IMR-90 (cell line): ENCODE results near the gene MAGI1.

ENCODE experiments used
- BHLHE40 ChIP-seq: fragments of 150-350 bp; IDR thresholded peaks from 2 replicates; pipeline ENCODE4 v1.6.1; 2016; ENCODE audit warnings: mild to moderate bottlenecking, low read depth, low read length
- CEBPB ChIP-seq: IDR thresholded peaks from 2 replicates; pipeline ENCODE4 v1.6.1; 2012; ENCODE audit warnings: low read depth, low read length, improper control_type of control experiment
- FOS ChIP-seq: fragments of 150-350 bp; IDR thresholded peaks from 2 replicates; pipeline ENCODE4 v1.6.1; 2016; ENCODE audit warnings: low read depth, low read length
- MAFK ChIP-seq: IDR thresholded peaks from 2 replicates; pipeline ENCODE4 v1.6.1; 2012; ENCODE audit warnings: low read depth, low read length, improper control_type of control experiment
- MXI1 ChIP-seq: IDR thresholded peaks from 2 replicates; pipeline ENCODE4 v1.6.1; 2012; ENCODE audit warnings: low read depth, mild to moderate bottlenecking, low read length, moderate library complexity, borderline replicate concordance
- NFE2L2 ChIP-seq: fragments of 150-350 bp; IDR thresholded peaks from 2 replicates; pipeline ENCODE4 v1.6.1; 2016; ENCODE audit warnings: low read depth, mild to moderate bottlenecking, low read length
- POLR2A ChIP-seq: IDR thresholded peaks from 2 replicates; pipeline ENCODE4 v1.6.1; 2012; ENCODE audit warnings: mild to moderate bottlenecking, low read depth, low read length
- RAD21 ChIP-seq: IDR thresholded peaks from 2 replicates; pipeline ENCODE4 v1.6.1; 2012; ENCODE audit warnings: low read length, improper control_type of control experiment
- RCOR1 ChIP-seq: IDR thresholded peaks from 2 replicates; pipeline ENCODE4 v1.6.1; 2012; ENCODE audit warnings: mild to moderate bottlenecking, low read length, improper control_type of control experiment; ENCODE audit not compliant: insufficient replicate concordance
- RFX5 ChIP-seq: IDR thresholded peaks from 2 replicates; pipeline ENCODE4 v1.8.0; 2012; ENCODE audit warnings: low read depth, mild to moderate bottlenecking, low read length, moderate library complexity
- SMC3 ChIP-seq: fragments of 150-350 bp; IDR thresholded peaks from 2 replicates; pipeline ENCODE4 v1.6.1; 2016; ENCODE audit warnings: low read depth, mild to moderate bottlenecking, antibody characterized with exemption, low read length, moderate library complexity
- USF2 ChIP-seq: fragments of 150-350 bp; IDR thresholded peaks from 2 replicates; pipeline ENCODE4 v1.6.1; 2017; ENCODE audit warnings: mild to moderate bottlenecking, antibody characterized with exemption, low read length, low read depth
- TF ChIP-seq, protein P1 (sequence below): conservative IDR thresholded peaks from 2 replicates; pipeline ENCODE4 v1.5.1; 2012; ENCODE audit warnings: mild to moderate bottlenecking, low read depth, low read length, improper control_type of control experiment
- TF ChIP-seq, protein P2 (sequence below): fragments of 150-350 bp; IDR thresholded peaks from 2 replicates; pipeline ENCODE4 v1.6.1; 2016; ENCODE audit warnings: low read depth, mild to moderate bottlenecking, low read length, moderate library complexity, borderline replicate concordance

- TF ChIP-seq, protein P1, sequence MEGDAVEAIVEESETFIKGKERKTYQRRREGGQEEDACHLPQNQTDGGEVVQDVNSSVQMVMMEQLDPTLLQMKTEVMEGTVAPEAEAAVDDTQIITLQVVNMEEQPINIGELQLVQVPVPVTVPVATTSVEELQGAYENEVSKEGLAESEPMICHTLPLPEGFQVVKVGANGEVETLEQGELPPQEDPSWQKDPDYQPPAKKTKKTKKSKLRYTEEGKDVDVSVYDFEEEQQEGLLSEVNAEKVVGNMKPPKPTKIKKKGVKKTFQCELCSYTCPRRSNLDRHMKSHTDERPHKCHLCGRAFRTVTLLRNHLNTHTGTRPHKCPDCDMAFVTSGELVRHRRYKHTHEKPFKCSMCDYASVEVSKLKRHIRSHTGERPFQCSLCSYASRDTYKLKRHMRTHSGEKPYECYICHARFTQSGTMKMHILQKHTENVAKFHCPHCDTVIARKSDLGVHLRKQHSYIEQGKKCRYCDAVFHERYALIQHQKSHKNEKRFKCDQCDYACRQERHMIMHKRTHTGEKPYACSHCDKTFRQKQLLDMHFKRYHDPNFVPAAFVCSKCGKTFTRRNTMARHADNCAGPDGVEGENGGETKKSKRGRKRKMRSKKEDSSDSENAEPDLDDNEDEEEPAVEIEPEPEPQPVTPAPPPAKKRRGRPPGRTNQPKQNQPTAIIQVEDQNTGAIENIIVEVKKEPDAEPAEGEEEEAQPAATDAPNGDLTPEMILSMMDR = no peak
- TF ChIP-seq FOS (no peak), POLR2A (no peak), MAFK (no peak), CEBPB (no peak), MXI1 (0 out of 2 replicates have a peak, but pooled peaks have one; percentile 6), RCOR1 (no peak), RAD21 (no peak), RFX5 (no peak), USF2 (no peak), NFE2L2 (no peak), BHLHE40 (no peak), SMC3 (no peak)
- TF ChIP-seq, protein P2, sequence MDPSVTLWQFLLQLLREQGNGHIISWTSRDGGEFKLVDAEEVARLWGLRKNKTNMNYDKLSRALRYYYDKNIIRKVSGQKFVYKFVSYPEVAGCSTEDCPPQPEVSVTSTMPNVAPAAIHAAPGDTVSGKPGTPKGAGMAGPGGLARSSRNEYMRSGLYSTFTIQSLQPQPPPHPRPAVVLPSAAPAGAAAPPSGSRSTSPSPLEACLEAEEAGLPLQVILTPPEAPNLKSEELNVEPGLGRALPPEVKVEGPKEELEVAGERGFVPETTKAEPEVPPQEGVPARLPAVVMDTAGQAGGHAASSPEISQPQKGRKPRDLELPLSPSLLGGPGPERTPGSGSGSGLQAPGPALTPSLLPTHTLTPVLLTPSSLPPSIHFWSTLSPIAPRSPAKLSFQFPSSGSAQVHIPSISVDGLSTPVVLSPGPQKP = no peak
Observed at GRCh38 chr3:66037986-66038369, 740 bp downstream of the MAGI1 start.
